A549 (cell line): Measurements from ENCODE around the gene ANXA6.

ENCODE experiments used
- CTCF ChIP-seq: fragments of >200 bp; sonication (Bioruptor Twin); formaldehyde crosslinking; IDR thresholded peaks from 3 replicates; pipeline ENCODE4 v1.5.1; 2016
- E2F6 ChIP-seq: IDR thresholded peaks from 2 replicates; pipeline ENCODE4 v1.6.1; 2012; ENCODE audit warnings: low read depth, borderline replicate concordance
- ELK1 ChIP-seq: fragments of 150-350 bp; IDR thresholded peaks from 2 replicates; pipeline ENCODE4 v1.6.1; 2014; ENCODE audit warnings: low read depth, mild to moderate bottlenecking, low read length
- POLR2A ChIP-seq: IDR thresholded peaks from 2 replicates; pipeline ENCODE4 v1.6.1; 2012; ENCODE audit warnings: mild to moderate bottlenecking, low read length
- REST ChIP-seq: fragments of 200-600 bp; sonication (generic); IDR thresholded peaks from 2 replicates; pipeline ENCODE4 v1.6.1; 2016; ENCODE audit warnings: antibody characterized with exemption, mild to moderate bottlenecking, moderate library complexity
- RFX5 ChIP-seq: fragments of 450-650 bp; IDR thresholded peaks from 2 replicates; pipeline ENCODE4 v1.7.1; 2014; ENCODE audit warnings: antibody characterized with exemption, mild to moderate bottlenecking, moderate library complexity
- SMC3 ChIP-seq: fragments of >200 bp; sonication (Bioruptor Twin); formaldehyde crosslinking; IDR thresholded peaks from 3 replicates; pipeline ENCODE4 v1.6.1; 2018; ENCODE audit warnings: inconsistent platforms

- TF ChIP-seq SMC3 (no peak), CTCF (no peak), POLR2A (no peak), RFX5 (no peak), ELK1 (no peak), E2F6 (0 out of 2 replicates have a peak, but pooled peaks have one; percentile 38), REST (no peak)
Observed at GRCh38 chr5:151092762-151093161, 64.8 kb downstream of the ANXA6 start.
